Type B pancreatic cell (in vitro differentiated cells): ENCODE results near the gene RBM20. TPM values are rescaled to one million over a fixed set of nuclear protein-coding genes. Genes with fewer than 3 reads are reported as not detected.
A peak's percentile ranks its signal among the peaks of the same experiment; 100 is the strongest.

ENCODE experiments used
- DNase-seq: peaks from one replicate; pipeline ENCODE4 v3.0.0; 2021; ENCODE audit warnings: mixed read lengths; ENCODE audit not compliant: unreplicated experiment; ENCODE audit errors: extremely low spot score
- H3K27ac Mint-ChIP-seq: 2 replicates; pipeline ENCODE4 v1.8.0; 2021; ENCODE audit warnings: mild to moderate bottlenecking, mixed read lengths
- H3K27me3 Mint-ChIP-seq: 2 replicates; pipeline ENCODE4 v1.8.0; 2021; ENCODE audit warnings: mixed read lengths
- H3K36me3 Mint-ChIP-seq: 2 replicates; pipeline ENCODE4 v1.8.0; 2021; ENCODE audit warnings: mixed read lengths
- H3K4me1 Mint-ChIP-seq: one replicate; pipeline ENCODE4 v1.8.0; 2021; ENCODE audit warnings: mixed read lengths; ENCODE audit not compliant: unreplicated experiment
- H3K4me3 Mint-ChIP-seq: 2 replicates; pipeline ENCODE4 v1.8.0; 2021; ENCODE audit warnings: mild to moderate bottlenecking, mixed read lengths
- H3K9me3 Mint-ChIP-seq: 2 replicates; pipeline ENCODE4 v1.8.0; 2021; ENCODE audit warnings: mixed read lengths
- total RNA-seq: library from RNA; stranded (reverse); gene quantifications from 2 replicates; pipeline ENCODE4 v1.2.1, GENCODE V29; 2021; ENCODE audit warnings: low replicate concordance
- TF ChIP-seq, protein P1 (sequence below): fragments of 200-600 bp; sonication (generic); conservative IDR thresholded peaks from 2 replicates; pipeline ENCODE4 v1.5.0; 2021; ENCODE audit warnings: antibody characterized with exemption, mild to moderate bottlenecking

RBM20 gene
- total RNA-seq, 1 donor from 2014 or later = 5.2 TPM

DNA sequence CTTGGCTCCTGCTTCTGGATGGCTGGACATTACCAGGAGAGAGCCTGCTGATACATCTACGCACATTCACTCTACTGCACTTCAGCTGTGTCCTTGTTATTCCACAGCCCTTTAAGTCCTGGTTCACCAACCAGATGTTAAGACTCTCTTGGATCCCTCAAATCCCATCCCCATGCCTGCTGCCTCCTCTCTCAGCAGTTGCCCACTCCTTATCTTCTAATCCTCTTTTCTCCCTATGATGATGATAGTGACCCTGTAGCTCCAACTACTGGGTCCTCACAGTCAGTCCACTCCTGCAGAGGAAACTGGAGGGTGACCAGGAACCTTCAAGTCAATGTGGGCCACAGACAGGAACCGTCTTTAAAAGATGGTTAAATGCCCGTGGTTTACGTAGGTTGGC, 131.3 kb downstream of the RBM20 start:
- no peak overlapping the region for H3K4me3 Mint-ChIP-seq
- TF ChIP-seq, protein P1, sequence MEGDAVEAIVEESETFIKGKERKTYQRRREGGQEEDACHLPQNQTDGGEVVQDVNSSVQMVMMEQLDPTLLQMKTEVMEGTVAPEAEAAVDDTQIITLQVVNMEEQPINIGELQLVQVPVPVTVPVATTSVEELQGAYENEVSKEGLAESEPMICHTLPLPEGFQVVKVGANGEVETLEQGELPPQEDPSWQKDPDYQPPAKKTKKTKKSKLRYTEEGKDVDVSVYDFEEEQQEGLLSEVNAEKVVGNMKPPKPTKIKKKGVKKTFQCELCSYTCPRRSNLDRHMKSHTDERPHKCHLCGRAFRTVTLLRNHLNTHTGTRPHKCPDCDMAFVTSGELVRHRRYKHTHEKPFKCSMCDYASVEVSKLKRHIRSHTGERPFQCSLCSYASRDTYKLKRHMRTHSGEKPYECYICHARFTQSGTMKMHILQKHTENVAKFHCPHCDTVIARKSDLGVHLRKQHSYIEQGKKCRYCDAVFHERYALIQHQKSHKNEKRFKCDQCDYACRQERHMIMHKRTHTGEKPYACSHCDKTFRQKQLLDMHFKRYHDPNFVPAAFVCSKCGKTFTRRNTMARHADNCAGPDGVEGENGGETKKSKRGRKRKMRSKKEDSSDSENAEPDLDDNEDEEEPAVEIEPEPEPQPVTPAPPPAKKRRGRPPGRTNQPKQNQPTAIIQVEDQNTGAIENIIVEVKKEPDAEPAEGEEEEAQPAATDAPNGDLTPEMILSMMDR = no peak

DNA sequence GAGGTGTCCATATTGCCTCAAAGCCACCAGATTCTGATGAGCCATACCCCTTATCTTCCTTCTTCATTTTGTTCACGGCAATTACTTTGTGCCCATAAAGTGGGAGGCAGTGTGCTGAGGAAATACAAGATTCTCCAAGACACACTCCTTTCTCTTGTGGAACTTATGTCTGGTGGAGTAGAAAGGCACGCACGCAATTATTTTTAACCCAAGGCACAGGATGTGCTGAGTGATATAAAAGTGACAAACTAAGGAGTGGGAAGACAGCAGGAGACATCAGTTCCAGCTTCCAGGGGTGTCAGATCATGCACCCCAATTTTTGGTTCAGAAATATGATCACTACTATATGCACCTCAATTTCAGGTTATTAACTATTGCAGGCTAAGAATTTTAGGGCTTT, 132.9 kb downstream of the RBM20 start:
- Mint-ChIP-seq H3K4me1 (peaks cover 13% of the 10 kb centered on the region), H3K4me3 (no peak overlapping the region), H3K36me3 (no peaks in the 10 kb centered on the region), H3K9me3 (no peaks in the 10 kb centered on the region), H3K27ac (no peak overlapping the region), H3K27me3 (no peaks in the 10 kb centered on the region)
- TF ChIP-seq, protein P1 = no peak
- no peak for DNase-seq

More for the DNA sequence above, 131.3 kb downstream of the RBM20 start:
- Mint-ChIP-seq H3K36me3 (no peaks in the 10 kb centered on the region), H3K9me3 (no peaks in the 10 kb centered on the region), H3K4me1 (peaks cover 14% of the 10 kb centered on the region), H3K27ac (peak overlapping the region; percentile 88), H3K27me3 (no peaks in the 10 kb centered on the region)
- no peak for DNase-seq

DNA sequence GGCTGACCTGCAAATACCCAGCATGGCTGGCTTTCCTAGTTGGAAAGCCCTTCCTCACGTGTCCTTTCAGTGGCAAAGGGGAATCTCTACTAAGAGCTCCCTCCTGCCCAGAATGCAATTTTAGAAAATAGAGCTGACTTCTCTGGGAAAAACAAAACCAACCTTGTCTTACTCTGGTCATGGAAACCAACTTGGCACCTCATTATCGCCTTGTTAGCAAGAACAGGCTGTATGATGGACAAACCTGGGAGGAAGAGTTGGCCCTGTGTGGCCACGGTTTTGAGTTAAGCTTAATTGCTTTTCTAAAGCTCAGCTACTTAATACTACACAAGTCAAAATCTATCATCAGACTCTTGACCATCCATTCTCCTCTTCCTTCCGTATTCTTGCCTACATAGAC, 133.5 kb downstream of the RBM20 start:
- H3K4me1 Mint-ChIP-seq = peaks cover 8% of the 10 kb centered on the region
- H3K27me3 Mint-ChIP-seq = no peaks in the 10 kb centered on the region
- TF ChIP-seq, protein P1 = no peak
- H3K27ac Mint-ChIP-seq = no peak overlapping the region
- H3K36me3 Mint-ChIP-seq = no peaks in the 10 kb centered on the region
- DNase-seq = no peak
- no peaks in the 10 kb centered on the region for H3K9me3 Mint-ChIP-seq
- no peak overlapping the region for H3K4me3 Mint-ChIP-seq

DNA sequence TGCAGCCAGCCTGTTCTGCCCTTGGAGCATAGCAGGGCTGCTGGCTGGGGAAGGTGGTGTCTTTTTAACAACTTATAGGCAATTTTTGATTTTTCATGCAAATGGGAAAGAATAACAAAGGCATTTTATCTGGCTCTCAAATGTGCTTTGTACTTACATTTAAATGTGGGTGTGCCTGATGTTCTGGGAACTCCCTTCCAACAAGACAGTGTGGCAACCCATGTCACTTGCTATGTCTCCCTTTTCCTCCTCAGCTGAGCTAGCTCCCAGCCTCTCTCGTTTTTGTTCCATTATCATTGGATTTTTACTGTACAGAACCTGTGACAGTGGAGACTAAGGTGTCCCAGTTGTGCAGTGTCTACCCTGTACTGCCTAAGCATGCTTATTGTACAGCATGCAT, 134.1 kb downstream of the RBM20 start:
- Mint-ChIP-seq H3K27ac (no peak overlapping the region), H3K4me1 (peaks cover 5% of the 10 kb centered on the region)

DNA sequence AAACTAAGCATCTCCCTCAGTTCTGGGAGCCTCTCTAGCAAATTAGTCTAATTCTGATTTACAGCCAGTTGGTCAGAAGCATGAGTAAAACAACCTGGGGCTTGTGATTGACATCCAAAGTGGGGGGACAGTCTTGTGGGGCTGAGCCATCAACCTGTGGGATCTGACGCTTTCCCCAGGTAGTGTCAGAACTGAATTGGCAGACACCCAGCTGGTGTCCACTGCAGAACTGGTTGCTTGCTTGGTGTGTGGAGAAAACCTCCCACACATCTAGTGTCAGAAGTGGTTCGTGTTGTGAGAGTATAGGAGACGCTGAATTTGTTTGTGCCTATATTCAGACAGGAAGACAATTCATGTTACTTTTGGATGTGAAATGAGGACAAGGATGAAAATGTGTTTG, 135.4 kb downstream of the RBM20 start:
- Mint-ChIP-seq H3K9me3 (no peaks in the 10 kb centered on the region), H3K36me3 (no peaks in the 10 kb centered on the region), H3K4me1 (peaks cover 18% of the 10 kb centered on the region), H3K4me3 (no peak overlapping the region), H3K27me3 (no peaks in the 10 kb centered on the region), H3K27ac (no peak overlapping the region)
- TF ChIP-seq, protein P1 = no peak
- DNase-seq = no peak

More for the DNA sequence above, 134.1 kb downstream of the RBM20 start:
- Mint-ChIP-seq H3K36me3 (no peaks in the 10 kb centered on the region), H3K27me3 (no peaks in the 10 kb centered on the region), H3K9me3 (no peaks in the 10 kb centered on the region), H3K4me3 (no peak overlapping the region)
- TF ChIP-seq, protein P1 = no peak
- no peak for DNase-seq

DNA sequence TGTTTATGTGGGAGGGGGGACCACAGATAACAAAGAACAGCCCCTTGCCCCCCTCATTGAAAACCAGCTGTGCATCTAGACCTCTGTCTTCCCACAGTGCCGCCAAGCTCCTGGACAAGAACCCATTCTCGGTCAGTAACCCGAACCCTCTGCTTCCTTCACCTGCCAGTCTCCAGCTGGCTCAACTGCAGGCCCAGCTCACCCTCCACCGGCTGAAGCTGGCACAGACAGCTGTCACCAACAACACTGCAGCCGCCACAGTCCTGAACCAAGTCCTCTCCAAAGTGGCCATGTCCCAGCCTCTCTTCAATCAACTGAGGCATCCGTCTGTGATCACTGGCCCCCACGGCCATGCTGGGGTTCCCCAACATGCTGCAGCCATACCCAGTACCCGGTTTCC, 136.6 kb downstream of the RBM20 start:
- no peak for DNase-seq
- Mint-ChIP-seq H3K27me3 (no peaks in the 10 kb centered on the region), H3K27ac (no peak overlapping the region), H3K9me3 (no peaks in the 10 kb centered on the region), H3K36me3 (no peaks in the 10 kb centered on the region), H3K4me1 (peaks cover 22% of the 10 kb centered on the region), H3K4me3 (no peak overlapping the region)
- TF ChIP-seq, protein P1 = no peak
